Left ventricle myocardium inferior (tissue), 1 donor: Measurements from ENCODE around the gene NTNG1. TPM values are rescaled to one million over a fixed set of nuclear protein-coding genes. Genes with fewer than 3 reads are reported as not detected.

Experiments
- DNase-seq: peaks from one replicate; pipeline ENCODE4 v3.0.0-alpha.2; 2020
- H3K27ac ChIP-seq: fragments of 200-600 bp; replicated peaks from 2 replicates; pipeline ENCODE4 v1.8.0; 2021
- H3K27me3 ChIP-seq: fragments of 200-600 bp; 2 replicates; pipeline ENCODE4 v1.8.0; 2021; ENCODE audit warnings: low read depth
- H3K36me3 ChIP-seq: fragments of 200-600 bp; 2 replicates; pipeline ENCODE4 v1.8.0; 2021
- H3K4me1 ChIP-seq: fragments of 200-600 bp; 2 replicates; pipeline ENCODE4 v1.8.0; 2021
- H3K4me3 ChIP-seq: fragments of 200-600 bp; 2 replicates; pipeline ENCODE4 v1.8.0; 2021; ENCODE audit warnings: mild to moderate bottlenecking, moderate library complexity
- H3K9me3 ChIP-seq: fragments of 200-600 bp; replicated peaks from 2 replicates; pipeline ENCODE4 v1.8.0; 2021
- intact Hi-C: fragments of 100-400 bp; cut with micrococcal nuclease; formaldehyde crosslinking; loops from one replicate; pipeline ENCODE4 v1.11.0; 2022
- total RNA-seq: library from RNA; stranded (reverse); fragmentation: NEBNext Ultra II Directional; extraction: Animal tissue kit (Norgen Biotek cat#: 25700); gene quantifications from one replicate; pipeline ENCODE4 v1.2.1, GENCODE V29; 2021
- TF ChIP-seq, protein P1 (sequence below): fragments of 200-600 bp; IDR thresholded peaks from 2 replicates; pipeline ENCODE4 v1.8.0; 2021; ENCODE audit warnings: antibody characterized with exemption, mild to moderate bottlenecking, borderline replicate concordance
- donor health status: DM: no; HTN: yes; CAD: no; lungs with severe emphysema.

The NTNG1 gene
- total RNA-seq, 1 donor from 2014 or later = 0.30 TPM

DNA sequence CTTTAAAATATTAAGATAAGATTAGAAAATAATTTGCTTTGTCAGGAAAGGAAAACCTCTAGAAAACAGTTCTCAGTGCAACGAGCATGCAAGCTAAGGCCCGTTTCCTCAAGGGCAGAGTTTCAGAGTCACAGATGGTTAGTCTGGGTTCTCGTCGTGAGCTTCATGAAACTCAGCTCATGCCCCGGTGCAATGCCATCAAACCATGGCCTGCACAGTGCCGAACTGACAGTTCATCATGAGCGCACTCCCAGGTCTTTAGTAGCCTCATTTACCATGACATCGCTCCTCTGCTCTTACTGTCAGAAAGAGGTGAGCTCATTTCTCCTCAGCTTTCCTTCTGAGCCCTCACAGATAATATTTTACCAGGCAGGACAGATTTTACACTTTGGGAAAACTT is 319.2 kb downstream of the NTNG1 start:
- intact Hi-C loops = no loop called here
- no peak overlapping the region for H3K27ac ChIP-seq
- H3K36me3 ChIP-seq = no peaks in the 10 kb centered on the region
- TF ChIP-seq, protein P1, sequence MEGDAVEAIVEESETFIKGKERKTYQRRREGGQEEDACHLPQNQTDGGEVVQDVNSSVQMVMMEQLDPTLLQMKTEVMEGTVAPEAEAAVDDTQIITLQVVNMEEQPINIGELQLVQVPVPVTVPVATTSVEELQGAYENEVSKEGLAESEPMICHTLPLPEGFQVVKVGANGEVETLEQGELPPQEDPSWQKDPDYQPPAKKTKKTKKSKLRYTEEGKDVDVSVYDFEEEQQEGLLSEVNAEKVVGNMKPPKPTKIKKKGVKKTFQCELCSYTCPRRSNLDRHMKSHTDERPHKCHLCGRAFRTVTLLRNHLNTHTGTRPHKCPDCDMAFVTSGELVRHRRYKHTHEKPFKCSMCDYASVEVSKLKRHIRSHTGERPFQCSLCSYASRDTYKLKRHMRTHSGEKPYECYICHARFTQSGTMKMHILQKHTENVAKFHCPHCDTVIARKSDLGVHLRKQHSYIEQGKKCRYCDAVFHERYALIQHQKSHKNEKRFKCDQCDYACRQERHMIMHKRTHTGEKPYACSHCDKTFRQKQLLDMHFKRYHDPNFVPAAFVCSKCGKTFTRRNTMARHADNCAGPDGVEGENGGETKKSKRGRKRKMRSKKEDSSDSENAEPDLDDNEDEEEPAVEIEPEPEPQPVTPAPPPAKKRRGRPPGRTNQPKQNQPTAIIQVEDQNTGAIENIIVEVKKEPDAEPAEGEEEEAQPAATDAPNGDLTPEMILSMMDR = no peak
- H3K4me3 ChIP-seq = no peak overlapping the region
- DNase-seq = no peak
- no peaks in the 10 kb centered on the region for H3K4me1 ChIP-seq
- no peaks in the 10 kb centered on the region for H3K27me3 ChIP-seq
- H3K9me3 ChIP-seq = no peaks in the 10 kb centered on the region

DNA sequence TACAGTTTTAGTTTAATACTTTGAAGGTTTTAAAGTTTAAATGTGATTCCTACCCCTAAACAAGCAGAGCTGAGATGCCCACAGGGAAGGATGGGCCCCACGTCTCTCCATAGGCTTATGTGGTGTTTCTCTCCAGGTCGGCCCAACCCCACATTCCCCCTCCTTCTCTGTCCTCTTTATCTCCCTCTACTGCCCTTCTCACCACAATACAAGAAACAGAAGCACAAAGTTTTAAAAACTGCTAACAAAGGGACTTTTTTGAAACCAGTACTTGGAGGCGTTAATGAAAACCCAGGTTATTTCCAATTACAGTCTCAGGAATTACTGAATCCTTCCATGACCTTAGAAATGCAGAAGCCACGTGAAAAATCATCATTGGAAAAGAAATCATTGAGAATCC is 324.0 kb downstream of the NTNG1 start:
- H3K36me3 ChIP-seq = no peaks in the 10 kb centered on the region
- intact Hi-C loops = no loop called here
- TF ChIP-seq, protein P1 = no peak
- no peak overlapping the region for H3K27ac ChIP-seq
- DNase-seq = no peak
- no peaks in the 10 kb centered on the region for H3K4me1 ChIP-seq
- H3K4me3 ChIP-seq = no peak overlapping the region
- no peaks in the 10 kb centered on the region for H3K9me3 ChIP-seq
- H3K27me3 ChIP-seq = no peaks in the 10 kb centered on the region

DNA sequence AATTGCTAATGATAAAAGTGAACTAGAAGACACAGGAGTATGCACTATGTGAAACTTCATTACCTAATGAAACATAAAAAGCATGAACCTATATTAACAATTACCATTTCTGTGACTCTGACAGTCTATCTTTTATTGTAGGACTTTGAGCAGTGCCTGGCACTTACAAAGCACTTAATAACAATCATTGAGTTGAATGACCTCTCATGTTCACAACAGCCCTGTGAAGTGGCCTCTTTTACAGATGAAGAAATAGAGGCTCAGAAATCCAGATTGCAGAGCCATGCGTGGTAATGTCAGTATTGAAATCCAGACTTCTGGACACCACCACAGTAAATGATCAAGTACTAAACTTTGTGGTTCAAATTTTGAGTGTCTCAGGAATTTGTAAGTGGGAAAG is 326.4 kb downstream of the NTNG1 start:
- H3K4me3 ChIP-seq = no peak overlapping the region
- H3K36me3 ChIP-seq = no peaks in the 10 kb centered on the region
- no peak overlapping the region for H3K27ac ChIP-seq
- no peaks in the 10 kb centered on the region for H3K9me3 ChIP-seq
- intact Hi-C loops = no loop called here
- no peaks in the 10 kb centered on the region for H3K4me1 ChIP-seq
- H3K27me3 ChIP-seq = no peaks in the 10 kb centered on the region
- TF ChIP-seq, protein P1 = no peak
- no peak for DNase-seq

DNA sequence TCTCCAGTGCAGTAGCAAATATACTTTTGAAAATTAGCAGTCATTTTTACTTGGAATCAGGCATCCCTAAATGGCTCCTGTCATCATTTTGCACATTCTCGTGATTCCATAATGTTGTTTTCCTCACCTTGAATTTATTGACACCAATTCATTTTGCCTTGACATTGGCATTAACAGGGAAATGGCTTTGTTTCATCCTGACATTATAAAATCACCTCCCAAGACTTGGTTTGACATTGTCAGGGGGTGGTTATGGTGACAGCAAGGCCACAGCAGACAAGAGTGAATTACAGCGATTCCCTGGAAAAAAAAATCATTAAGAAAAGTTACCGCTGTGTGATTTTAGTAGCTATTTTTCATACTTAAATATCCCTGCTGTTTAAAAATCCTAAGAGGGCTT is 327.0 kb downstream of the NTNG1 start:
- no peak overlapping the region for H3K27ac ChIP-seq
- no peaks in the 10 kb centered on the region for H3K27me3 ChIP-seq
- intact Hi-C loops = no loop called here
- DNase-seq = no peak
- no peaks in the 10 kb centered on the region for H3K4me1 ChIP-seq
- no peaks in the 10 kb centered on the region for H3K36me3 ChIP-seq
- no peak overlapping the region for H3K4me3 ChIP-seq
- TF ChIP-seq, protein P1 = no peak
- no peaks in the 10 kb centered on the region for H3K9me3 ChIP-seq

DNA sequence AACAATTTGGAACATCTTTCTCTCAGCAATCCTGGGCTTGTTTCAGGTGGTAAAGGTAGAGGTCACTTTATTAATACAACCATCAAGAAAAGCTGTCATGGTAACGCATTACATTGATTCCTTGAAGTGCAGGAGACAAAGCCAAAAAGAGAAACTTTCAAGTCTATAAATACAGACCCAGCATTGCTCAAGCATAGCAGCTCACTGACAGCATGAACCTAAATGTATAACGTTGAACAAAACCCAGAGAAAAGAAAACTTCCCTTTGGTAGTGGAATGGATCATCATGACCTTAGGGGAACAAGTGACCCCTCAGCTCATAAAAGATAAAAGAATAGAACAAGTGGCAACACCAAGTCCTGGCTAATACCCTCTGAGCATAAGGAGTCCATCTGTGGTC is 332.2 kb downstream of the NTNG1 start:
- H3K4me3 ChIP-seq = no peak overlapping the region
- TF ChIP-seq, protein P1 = no peak
- H3K9me3 ChIP-seq = no peaks in the 10 kb centered on the region
- no peaks in the 10 kb centered on the region for H3K4me1 ChIP-seq
- no peak overlapping the region for H3K27ac ChIP-seq
- intact Hi-C loops = no loop called here
- H3K36me3 ChIP-seq = no peaks in the 10 kb centered on the region
- H3K27me3 ChIP-seq = no peaks in the 10 kb centered on the region
- no peak for DNase-seq
